Right kidney (tissue), 9 donors: ENCODE measurements around the gene DEFB126.
"Not testable (repeated sequence)": the region's sequence is repeated elsewhere in the genome, so short reads cannot be mapped to it uniquely, and the experiment has no call there.

Source experiments
- DNase-seq: peaks from one replicate; pipeline ENCODE4 v3.0.0-alpha.2; 2016
- long read RNA-seq, 8 donors: transcript quantifications; one replicate each; lab custom pipeline, GENCODE V29; 2026

The DEFB126 gene
- long read RNA-seq, donor 1 = 0 reads
- long read RNA-seq, donor 2 = 0 reads
- long read RNA-seq, donor 3 = 0 reads
- long read RNA-seq, donor 4 = 0 reads
- long read RNA-seq, donor 5 = 0 reads
- long read RNA-seq, donor 6 = 0 reads
- long read RNA-seq, donor 7 = 0 reads
- long read RNA-seq, donor 8 = 0 reads

GRCh38 chr20:142290-142689, at the start of gene DEFB126:
TSS of gene DEFB126 (plus strand) at chr20:142590. CDS start at chr20:142629, 39 bp downstream.
- DNase-seq = no peak

- DNase-seq = no peak
These were observed 48.7 kb upstream of the DEFB126 start for GRCh38 chr20:93641-94040.

- no peak for DNase-seq
These were observed 47.2 kb upstream of the DEFB126 start for GRCh38 chr20:95215-95614.

GRCh38 chr20:97691-98090, 44.7 kb upstream of the DEFB126 start:
- not testable (repeated sequence) for DNase-seq

DNA sequence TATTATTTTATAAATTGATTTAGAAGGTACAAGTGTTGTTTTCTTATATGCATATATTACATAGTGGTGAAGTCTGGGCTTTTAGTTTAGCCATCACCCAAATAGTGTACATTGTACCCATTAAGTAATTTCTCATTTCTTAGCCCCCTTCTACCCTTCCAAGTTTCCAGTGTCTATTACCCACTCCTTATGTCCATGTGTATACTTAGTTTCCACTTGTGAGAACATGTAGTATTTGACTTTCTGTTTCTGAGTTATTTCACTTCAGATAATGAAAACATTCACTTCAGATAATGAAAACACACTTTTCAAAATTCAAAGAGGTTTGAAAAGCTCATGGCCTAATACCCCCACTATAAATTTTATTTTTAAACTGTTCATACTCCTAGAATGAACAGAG, 40.4 kb upstream of the DEFB126 start:
- no peak for DNase-seq

DNA sequence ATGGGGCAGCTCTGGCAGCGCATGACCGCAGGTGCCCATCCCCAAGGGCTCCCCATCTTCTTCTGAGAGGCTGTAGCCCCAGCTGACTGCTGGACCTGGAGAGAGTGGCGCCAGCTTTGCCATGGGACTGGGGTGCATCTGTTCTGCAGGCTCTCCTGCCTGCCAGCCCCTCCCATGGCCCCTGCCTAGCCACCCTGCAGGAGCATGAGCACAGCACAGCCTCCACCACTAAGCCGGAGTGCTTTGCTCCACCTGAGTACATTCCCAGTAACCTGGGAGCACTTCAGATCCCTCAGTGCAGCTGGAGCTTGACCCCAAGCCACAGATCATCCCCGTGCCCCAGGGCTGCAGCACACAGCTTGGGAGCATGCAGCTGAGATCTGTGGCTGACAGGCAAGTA, 38.9 kb upstream of the DEFB126 start:
- no peak for DNase-seq

DNA sequence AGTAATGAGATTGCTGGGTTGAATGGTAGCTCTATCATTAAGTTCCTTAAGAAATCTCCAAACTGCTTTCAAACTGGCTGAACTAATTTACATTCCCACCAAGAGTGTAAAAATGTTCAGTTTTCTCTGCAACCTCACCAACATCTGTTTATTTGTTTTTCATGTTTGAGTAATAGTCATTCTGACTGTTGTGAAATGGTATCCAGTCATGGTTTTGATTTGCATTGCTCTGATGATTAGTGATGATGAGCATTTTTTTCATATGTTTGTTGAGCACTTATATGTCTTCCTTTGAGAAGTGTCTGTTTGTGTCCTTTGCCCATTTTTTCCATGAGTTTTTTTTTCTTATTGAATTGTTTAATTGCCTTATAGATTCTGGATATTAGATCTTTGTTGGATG, 30.0 kb upstream of the DEFB126 start:
- no peak for DNase-seq

DNA sequence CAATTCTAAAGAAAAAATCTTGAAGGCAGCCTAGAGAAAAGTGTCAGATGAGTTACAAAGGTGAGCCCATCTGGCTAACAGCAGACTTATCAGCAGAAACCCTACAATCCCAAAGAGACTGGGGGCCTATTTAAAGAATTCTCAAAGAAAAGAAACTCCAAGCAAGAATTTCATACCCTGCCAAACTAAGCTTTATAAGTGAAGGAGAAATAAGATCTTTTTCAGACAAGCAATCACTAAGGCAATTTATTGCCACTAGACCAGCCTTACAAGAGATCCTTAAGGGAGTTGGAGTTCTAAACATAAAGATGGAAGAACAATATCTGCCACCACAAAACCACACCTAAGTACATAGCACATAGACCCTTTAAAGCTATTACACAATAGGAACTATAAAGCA, 24.9 kb upstream of the DEFB126 start:
- DNase-seq = no peak

DNA sequence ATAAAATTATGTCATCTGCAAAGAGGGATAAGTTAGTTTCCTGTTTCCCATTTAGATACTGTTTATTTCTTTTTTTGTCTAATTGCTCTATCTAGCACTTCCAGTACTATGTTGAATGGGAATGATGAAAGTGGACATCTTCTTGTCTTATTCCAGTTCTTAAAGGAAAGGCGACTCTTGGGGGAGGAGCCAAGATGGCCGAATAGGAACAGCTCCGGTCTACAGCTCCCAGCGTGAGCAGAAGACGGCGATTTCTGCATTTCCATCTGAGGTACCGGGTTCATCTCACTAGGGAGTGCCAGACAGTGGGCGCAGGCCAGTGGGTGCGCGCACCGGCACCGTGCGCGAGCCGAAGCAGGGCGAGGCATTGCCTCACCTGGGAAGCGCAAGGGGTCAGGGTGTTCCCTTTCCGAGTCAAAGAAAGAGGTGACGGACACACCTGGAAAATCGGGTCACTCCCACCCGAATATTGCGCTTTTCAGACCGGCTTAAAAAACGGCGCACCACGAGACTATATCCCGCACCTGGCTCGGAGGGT, 12.5 kb upstream of the DEFB126 start:
- DNase-seq = not testable (repeated sequence)

GRCh38 chr20:137668-138490, 4.5 kb upstream of the DEFB126 start:
- DNase-seq = no peak

DNA sequence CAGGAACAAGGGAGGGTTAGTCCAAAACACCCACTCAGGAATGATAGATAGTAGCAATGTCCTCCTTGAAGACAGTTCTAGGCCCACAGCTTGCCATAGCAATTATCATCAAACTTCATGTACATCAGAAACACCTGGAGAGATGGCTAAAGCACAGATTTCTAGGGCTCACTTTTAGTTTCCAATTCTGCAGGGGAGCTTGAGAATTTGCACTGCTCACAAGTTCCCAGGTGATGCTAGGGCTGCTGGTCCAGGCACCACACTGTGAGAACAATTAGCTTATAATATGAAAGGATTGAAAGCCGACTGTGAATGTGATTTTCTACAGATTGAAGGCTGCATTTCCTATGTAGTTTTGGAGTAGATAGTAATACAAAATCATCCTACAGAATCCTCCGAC, 3.5 kb downstream of the DEFB126 start:
- DNase-seq = no peak

DNA sequence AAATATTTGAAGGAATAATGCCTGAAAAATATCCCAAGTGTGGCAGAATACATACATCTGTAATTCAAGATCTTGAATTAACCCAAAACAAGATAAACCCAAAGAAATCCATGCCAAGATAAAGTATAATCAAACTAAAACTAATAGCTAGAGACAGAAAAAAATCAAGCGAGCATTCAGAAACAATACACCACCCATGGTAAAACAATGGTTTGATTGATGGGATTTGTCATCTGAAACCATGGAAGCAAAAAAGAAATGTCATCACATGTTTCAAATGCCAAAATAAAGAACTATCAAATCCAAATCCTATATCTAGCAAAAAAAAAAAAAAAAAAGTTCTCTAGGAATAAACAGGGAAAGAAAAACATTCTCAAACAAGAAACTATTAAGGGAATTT, 9.7 kb downstream of the DEFB126 start:
- DNase-seq = no peak

- no peak for DNase-seq
These were observed 14.8 kb downstream of the DEFB126 start, which contains the start of gene DEFB127 for GRCh38 chr20:157154-157553. TSS of gene DEFB127 (plus strand) at chr20:157454. CDS start at chr20:157545, 91 bp downstream.

DNA sequence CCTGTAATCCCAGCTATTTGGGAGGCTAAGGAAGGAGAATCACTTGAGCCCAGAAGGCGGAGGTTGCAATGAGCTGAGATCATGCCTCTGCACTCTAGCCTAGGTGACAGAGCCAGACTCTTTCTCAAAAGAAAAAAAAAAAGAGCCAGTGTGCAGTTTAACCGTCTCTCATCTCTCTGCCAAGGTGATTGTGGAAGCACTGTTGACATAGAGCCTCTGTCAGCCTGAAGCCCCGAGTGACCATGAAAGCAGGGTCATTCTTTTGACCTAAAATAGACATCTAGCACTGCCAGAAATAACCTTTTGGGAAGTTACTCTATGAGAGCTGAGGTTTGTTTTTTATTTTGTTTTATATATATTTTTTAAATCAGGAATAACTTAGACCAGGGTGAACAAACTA, 22.2 kb downstream of the DEFB126 start:
- DNase-seq = no peak

GRCh38 chr20:168876-169275, 26.5 kb downstream of the DEFB126 start:
- DNase-seq = no peak

- no peak for DNase-seq
These were observed 41.9 kb downstream of the DEFB126 start for GRCh38 chr20:184288-184687.

DNA sequence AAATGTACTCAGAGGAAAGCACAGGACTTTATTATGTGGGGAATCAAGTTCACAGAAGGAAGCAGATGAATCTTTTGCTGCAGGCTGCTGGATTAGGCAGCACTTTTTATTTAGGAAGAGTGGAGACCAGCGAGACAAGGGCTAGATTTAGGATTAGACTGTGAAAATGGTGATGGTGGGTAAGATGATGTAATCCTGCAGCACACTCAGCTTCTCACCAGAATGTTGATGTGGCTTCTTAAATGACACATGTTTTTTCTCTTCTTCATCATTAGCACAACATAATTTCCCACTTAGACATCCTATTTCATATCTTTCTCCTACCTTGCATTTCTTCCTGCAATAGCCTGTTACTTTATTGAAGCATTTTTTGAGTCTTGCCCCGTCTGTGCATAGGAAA, 45.3 kb downstream of the DEFB126 start:
- no peak for DNase-seq

DNA sequence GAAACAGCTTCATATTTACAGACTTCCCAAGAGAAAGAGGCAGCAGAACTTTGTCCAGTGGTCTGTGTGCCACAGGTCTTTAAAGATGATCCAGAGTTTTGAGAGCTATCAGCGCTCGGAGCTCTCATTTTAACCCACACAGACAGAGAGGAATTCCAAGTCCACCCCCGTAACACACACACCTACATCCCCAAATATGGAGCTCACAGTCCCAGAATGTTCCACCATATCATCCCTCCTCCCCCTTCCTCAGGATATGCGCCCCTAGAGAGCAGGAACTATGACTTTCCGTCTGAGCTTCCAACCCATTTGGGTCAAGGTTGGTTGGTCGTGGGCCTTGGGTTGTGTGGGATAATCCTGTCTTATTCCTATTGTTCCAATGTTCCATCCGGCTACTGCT, 47.2 kb downstream of the DEFB126 start, which contains the start of gene DEFB128:
TSS of gene DEFB128 (minus strand) at position 101 of the 400 bp plus-strand sequence. CDS start at position 13, 88 bp downstream.
- DNase-seq = no peak
